ENCODE measurements around the gene SLC1A7. TPM values are rescaled to one million over a fixed set of nuclear protein-coding genes. Genes with fewer than 3 reads are reported as not detected.

SLC1A7 gene
- total RNA-seq, 1 experiment from 2014 or later, result not detected

- DNase-seq, result no peak
- Histone ChIP-seq H3K4me3 (ENCODE audit: low read length) (no peak overlapping the region), H3K9ac (ENCODE audit: low read length) (no peak overlapping the region), H3K4me2 (ENCODE audit: low read depth, low read length, poor library complexity, severe bottlenecking) (no peak overlapping the region), H3K9me3 (ENCODE audit: low read length) (no peaks in the 10 kb centered on the region), H3K27ac (ENCODE audit: low read length) (no peak overlapping the region), H3K36me3 (ENCODE audit: insufficient read depth, low read length) (no peaks in the 10 kb centered on the region), H3K9me2 (replicated peaks; ENCODE audit: insufficient read depth, low read length) (no peaks in the 10 kb centered on the region), H2AFZ (ENCODE audit: low read length) (no peak overlapping the region), H3K79me2 (ENCODE audit: low read length) (no peaks in the 10 kb centered on the region), H3K4me1 (ENCODE audit: low read length) (no peaks in the 10 kb centered on the region), H3K27me3 (ENCODE audit: low read length) (no peaks in the 10 kb centered on the region), H4K20me1 (ENCODE audit: insufficient read depth, low read depth, low read length) (no peaks in the 10 kb centered on the region)
These were observed 20.9 kb downstream of the SLC1A7 start for GRCh38 chr1:53121319-53122172.

- H4K20me1 ChIP-seq (ENCODE audit: insufficient read depth, low read depth, low read length), result no peaks in the 10 kb centered on the region
- H3K27ac ChIP-seq (ENCODE audit: low read length), result no peak overlapping the region
- H3K4me2 ChIP-seq (ENCODE audit: low read depth, low read length, poor library complexity, severe bottlenecking), result no peak overlapping the region
These were observed 21.8 kb downstream of the SLC1A7 start for GRCh38 chr1:53120659-53121058.

GRCh38 chr1:53117836-53118235, 24.6 kb downstream of the SLC1A7 start:
- Histone ChIP-seq H3K9ac (ENCODE audit: low read length) (no peak overlapping the region), H3K79me2 (ENCODE audit: low read length) (no peaks in the 10 kb centered on the region), H3K27me3 (ENCODE audit: low read length) (no peaks in the 10 kb centered on the region), H4K20me1 (ENCODE audit: insufficient read depth, low read depth, low read length) (no peaks in the 10 kb centered on the region), H3K4me2 (ENCODE audit: low read depth, low read length, poor library complexity, severe bottlenecking) (no peak overlapping the region), H2AFZ (ENCODE audit: low read length) (no peak overlapping the region), H3K9me2 (replicated peaks; ENCODE audit: insufficient read depth, low read length) (no peaks in the 10 kb centered on the region), H3K9me3 (ENCODE audit: low read length) (no peaks in the 10 kb centered on the region), H3K27ac (ENCODE audit: low read length) (no peak overlapping the region), H3K4me3 (ENCODE audit: low read length) (no peak overlapping the region), H3K36me3 (ENCODE audit: insufficient read depth, low read length) (no peaks in the 10 kb centered on the region), H3K4me1 (ENCODE audit: low read length) (no peaks in the 10 kb centered on the region)
- no peak for DNase-seq

More at GRCh38 chr1:53120659-53121058, 21.8 kb downstream of the SLC1A7 start:
- Histone ChIP-seq H3K4me3 (ENCODE audit: low read length) (no peak overlapping the region), H3K9me2 (replicated peaks; ENCODE audit: insufficient read depth, low read length) (no peaks in the 10 kb centered on the region), H3K79me2 (ENCODE audit: low read length) (no peaks in the 10 kb centered on the region), H3K36me3 (ENCODE audit: insufficient read depth, low read length) (no peaks in the 10 kb centered on the region), H3K27me3 (ENCODE audit: low read length) (no peaks in the 10 kb centered on the region), H3K4me1 (ENCODE audit: low read length) (no peaks in the 10 kb centered on the region), H3K9ac (ENCODE audit: low read length) (no peak overlapping the region), H2AFZ (ENCODE audit: low read length) (no peak overlapping the region), H3K9me3 (ENCODE audit: low read length) (no peaks in the 10 kb centered on the region)
- DNase-seq, result no peak

- H3K27me3 ChIP-seq (ENCODE audit: low read length), result no peaks in the 10 kb centered on the region
- no peak overlapping the region for H2AFZ ChIP-seq (ENCODE audit: low read length)
- no peak overlapping the region for H3K9ac ChIP-seq (ENCODE audit: low read length)
These were observed 25.4 kb downstream of the SLC1A7 start for GRCh38 chr1:53116933-53117600.

GRCh38 chr1:53116307-53116810, 26.1 kb downstream of the SLC1A7 start:
- H2AFZ ChIP-seq (ENCODE audit: low read length), result no peak overlapping the region
- no peaks in the 10 kb centered on the region for H3K79me2 ChIP-seq (ENCODE audit: low read length)
- H3K4me1 ChIP-seq (ENCODE audit: low read length), result no peaks in the 10 kb centered on the region
- no peak overlapping the region for H3K4me2 ChIP-seq (ENCODE audit: low read depth, low read length, poor library complexity, severe bottlenecking)
- DNase-seq, result no peak
- H3K9me3 ChIP-seq (ENCODE audit: low read length), result no peaks in the 10 kb centered on the region
- H3K36me3 ChIP-seq (ENCODE audit: insufficient read depth, low read length), result no peaks in the 10 kb centered on the region
- no peak overlapping the region for H3K9ac ChIP-seq (ENCODE audit: low read length)
- H4K20me1 ChIP-seq (ENCODE audit: insufficient read depth, low read depth, low read length), result no peaks in the 10 kb centered on the region
- no peaks in the 10 kb centered on the region for H3K27me3 ChIP-seq (ENCODE audit: low read length)
- H3K4me3 ChIP-seq (ENCODE audit: low read length), result no peak overlapping the region
- H3K9me2 ChIP-seq (replicated peaks; ENCODE audit: insufficient read depth, low read length), result no peaks in the 10 kb centered on the region
- no peak overlapping the region for H3K27ac ChIP-seq (ENCODE audit: low read length)

More at GRCh38 chr1:53116933-53117600, 25.4 kb downstream of the SLC1A7 start:
- no peaks in the 10 kb centered on the region for H3K4me1 ChIP-seq (ENCODE audit: low read length)
- H3K9me2 ChIP-seq (replicated peaks; ENCODE audit: insufficient read depth, low read length), result no peaks in the 10 kb centered on the region
- H3K27ac ChIP-seq (ENCODE audit: low read length), result no peak overlapping the region
- H3K9me3 ChIP-seq (ENCODE audit: low read length), result no peaks in the 10 kb centered on the region
- no peaks in the 10 kb centered on the region for H3K79me2 ChIP-seq (ENCODE audit: low read length)
- H3K36me3 ChIP-seq (ENCODE audit: insufficient read depth, low read length), result no peaks in the 10 kb centered on the region
- H3K4me3 ChIP-seq (ENCODE audit: low read length), result no peak overlapping the region
- no peaks in the 10 kb centered on the region for H4K20me1 ChIP-seq (ENCODE audit: insufficient read depth, low read depth, low read length)
- DNase-seq, result no peak
- no peak overlapping the region for H3K4me2 ChIP-seq (ENCODE audit: low read depth, low read length, poor library complexity, severe bottlenecking)

- no peak overlapping the region for H3K4me3 ChIP-seq (ENCODE audit: low read length)
- H3K27me3 ChIP-seq (ENCODE audit: low read length), result no peaks in the 10 kb centered on the region
- no peaks in the 10 kb centered on the region for H3K36me3 ChIP-seq (ENCODE audit: insufficient read depth, low read length)
- H3K9ac ChIP-seq (ENCODE audit: low read length), result no peak overlapping the region
- H3K27ac ChIP-seq (ENCODE audit: low read length), result no peak overlapping the region
- no peaks in the 10 kb centered on the region for H4K20me1 ChIP-seq (ENCODE audit: insufficient read depth, low read depth, low read length)
- H3K4me1 ChIP-seq (ENCODE audit: low read length), result peaks cover 4% of the 10 kb centered on the region
- no peaks in the 10 kb centered on the region for H3K9me2 ChIP-seq (replicated peaks; ENCODE audit: insufficient read depth, low read length)
- H3K9me3 ChIP-seq (ENCODE audit: low read length), result no peaks in the 10 kb centered on the region
- DNase-seq, result no peak
- H3K4me2 ChIP-seq (ENCODE audit: low read depth, low read length, poor library complexity, severe bottlenecking), result no peak overlapping the region
- no peaks in the 10 kb centered on the region for H3K79me2 ChIP-seq (ENCODE audit: low read length)
- no peak overlapping the region for H2AFZ ChIP-seq (ENCODE audit: low read length)
These were observed 26.8 kb downstream of the SLC1A7 start for GRCh38 chr1:53115403-53116306.

- Histone ChIP-seq H3K4me3 (ENCODE audit: low read length) (no peak overlapping the region), H3K9ac (ENCODE audit: low read length) (no peak overlapping the region), H3K36me3 (ENCODE audit: insufficient read depth, low read length) (no peaks in the 10 kb centered on the region), H2AFZ (ENCODE audit: low read length) (no peak overlapping the region), H3K9me2 (replicated peaks; ENCODE audit: insufficient read depth, low read length) (no peaks in the 10 kb centered on the region), H3K27me3 (ENCODE audit: low read length) (no peaks in the 10 kb centered on the region), H3K79me2 (ENCODE audit: low read length) (no peaks in the 10 kb centered on the region), H3K27ac (ENCODE audit: low read length) (no peak overlapping the region), H3K4me2 (ENCODE audit: low read depth, low read length, poor library complexity, severe bottlenecking) (no peak overlapping the region), H3K4me1 (ENCODE audit: low read length) (peaks cover 12% of the 10 kb centered on the region), H4K20me1 (ENCODE audit: insufficient read depth, low read depth, low read length) (no peaks in the 10 kb centered on the region), H3K9me3 (ENCODE audit: low read length) (no peaks in the 10 kb centered on the region)
- no peak for DNase-seq
These were observed 27.6 kb downstream of the SLC1A7 start for GRCh38 chr1:53114581-53115400.

All from Karpas-422 (cell line).